CD4-positive, alpha-beta T cell (primary cell): ENCODE data around the gene NKX1-2. TPM values are rescaled to one million over a fixed set of nuclear protein-coding genes. Genes with fewer than 3 reads are reported as not detected.

Experiments used
- ATAC-seq: fragments of 200-7000 bp; cut with Tn5 transposase; one replicate; pipeline ENCODE4 v1.10.0; 2022; ENCODE audit warnings: mild to moderate bottlenecking; ENCODE audit not compliant: poor library complexity
- CTCF ChIA-PET: fragments of 350-600 bp; sonication (Branson Sonifier 250); formaldehyde crosslinking; loops from one replicate; lab custom pipeline; 2021; ENCODE audit warnings: antibody characterized with exemption, inconsistent platforms; lab: Charles Lee
- POLR2A ChIA-PET: fragments of 350-600 bp; sonication (Branson Sonifier 250); formaldehyde crosslinking; loops from one replicate; lab custom pipeline; 2021; ENCODE audit warnings: antibody characterized with exemption, inconsistent platforms; lab: Charles Lee
- DNase-seq, 14 experiments: peaks; one replicate each; pipeline ENCODE4 v3.0.0-alpha.2; 2013 to 2020; ENCODE audit warnings: mixed read lengths in 2 of 14
- H3K27ac ChIP-seq, 2 donors: one replicate each; pipeline versions ENCODE4 v1.5.1 to v1.7.0; 2013; ENCODE audit warnings: low read length in 2 of 2, low read depth in 1 of 2, mild to moderate bottlenecking in 1 of 2
- H3K27me3 ChIP-seq, 2 experiments: 1 replicate in 1 of 2; 2 replicates in 1 of 2; pipeline versions ENCODE4 v1.6.1 to v1.7.0; 2013; ENCODE audit warnings: low read length in 2 of 2, control low read depth in 1 of 2, mild to moderate bottlenecking in 1 of 2, moderate library complexity in 1 of 2; ENCODE audit not compliant: insufficient read depth in 2 of 2, control insufficient read depth in 1 of 2
- H3K36me3 ChIP-seq: one replicate; pipeline ENCODE4 v1.6.1; 2013; ENCODE audit warnings: low read length, control low read depth; ENCODE audit not compliant: insufficient read depth
- H3K4me1 ChIP-seq: one replicate; pipeline ENCODE4 v1.6.1; 2013; ENCODE audit warnings: low read length, control low read depth; ENCODE audit not compliant: insufficient read depth
- H3K4me3 ChIP-seq: one replicate; pipeline ENCODE4 v1.5.1; 2013; ENCODE audit warnings: mild to moderate bottlenecking, low read length, moderate library complexity
- H3K9me3 ChIP-seq, 2 experiments: 1 replicate in 1 of 2; 2 replicates in 1 of 2; pipeline versions ENCODE4 v1.6.1 to v1.7.0; 2013; ENCODE audit warnings: low read length in 2 of 2, mild to moderate bottlenecking in 2 of 2, control low read depth in 1 of 2, moderate library complexity in 1 of 2; ENCODE audit not compliant: control insufficient read depth in 1 of 2, insufficient read depth in 1 of 2
- H3K27ac Mint-ChIP-seq: one replicate; pipeline ENCODE4 v1.8.0; 2020; ENCODE audit warnings: mixed read lengths
- H3K27me3 Mint-ChIP-seq: one replicate; pipeline ENCODE4 v1.8.0; 2021; ENCODE audit warnings: mixed read lengths
- H3K36me3 Mint-ChIP-seq: one replicate; pipeline ENCODE4 v1.8.0; 2021; ENCODE audit warnings: low read depth, mixed read lengths
- H3K4me1 Mint-ChIP-seq: one replicate; pipeline ENCODE4 v1.8.0; 2021; ENCODE audit warnings: low read depth, mixed read lengths
- H3K4me3 Mint-ChIP-seq: one replicate; pipeline ENCODE4 v1.8.0; 2020; ENCODE audit warnings: mild to moderate bottlenecking, mixed read lengths
- H3K9me3 Mint-ChIP-seq: one replicate; pipeline ENCODE4 v1.8.0; 2020; ENCODE audit warnings: mixed read lengths
- intact Hi-C, 2 experiments: fragments of 100-400 bp; cut with DNase I in 1 of 2; cut with micrococcal nuclease in 1 of 2; formaldehyde crosslinking; loops; one replicate each; pipeline versions ENCODE4 v1.15.1 to v1.9.0; 2023 to 2025; cut with DNase I, micrococcal nuclease
- total RNA-seq, 174 experiments: library from RNA in 2 of 174; stranded (reverse) in 2 of 174; gene quantifications; one replicate each; pipeline ENCODE4 v1.2.3 and lab custom pipeline; 2021 to 2026
- TF ChIP-seq, protein P1 (sequence below): fragments of 200-600 bp; IDR thresholded peaks from one replicate; pipeline ENCODE4 v1.8.0; 2022; ENCODE audit warnings: antibody characterized with exemption, mild to moderate bottlenecking

NKX1-2 gene
- total RNA-seq, 2 experiments from 2014 or later, result not detected

DNA sequence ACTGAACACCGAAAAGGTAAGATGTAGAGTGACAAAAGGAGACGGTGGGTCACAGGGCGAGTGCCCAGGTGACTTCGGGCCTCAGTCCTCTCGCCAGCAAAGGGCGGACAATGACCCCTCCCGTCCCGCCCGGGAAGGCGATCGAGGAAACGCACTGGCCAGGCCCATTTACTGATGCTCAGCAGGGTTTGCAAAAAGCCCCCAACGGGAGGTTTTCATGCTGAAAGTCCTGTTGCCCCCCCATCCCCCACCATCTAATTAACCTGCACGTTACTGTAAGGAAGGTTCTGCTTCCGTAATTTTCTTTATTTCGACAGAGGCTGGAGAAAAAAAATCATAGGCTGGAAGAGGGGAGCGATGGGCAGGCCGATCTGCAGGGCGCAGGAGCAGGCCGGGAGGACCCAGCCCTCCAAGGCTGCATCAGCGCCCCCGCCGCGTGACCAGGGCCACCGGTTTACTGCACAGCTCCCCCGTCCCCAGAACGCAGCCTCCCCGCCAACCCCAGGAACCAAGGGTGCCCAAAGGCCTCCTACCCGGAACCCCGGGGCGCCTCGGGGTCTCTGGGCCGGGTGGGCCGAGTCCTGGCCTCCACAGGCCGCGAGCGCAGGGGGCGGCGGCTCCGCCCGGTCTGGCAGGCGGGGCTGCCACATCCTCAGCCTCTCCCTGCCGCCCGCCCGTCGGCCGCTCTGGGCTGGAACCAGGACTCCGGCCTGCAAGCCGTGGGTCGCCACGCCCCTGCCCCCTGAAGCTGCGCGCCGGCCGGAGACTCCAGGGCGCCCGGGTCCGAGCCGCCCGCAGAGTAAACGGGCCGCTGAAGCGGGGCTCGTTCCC, 31.7 kb downstream of the NKX1-2 start:
- peak overlapping the region; percentile 82 for H3K27ac Mint-ChIP-seq
- H3K36me3 Mint-ChIP-seq, result no peaks in the 10 kb centered on the region
- ATAC-seq (peak; percentile 12), DNase-seq (peak; percentile 18 to 67 (median 28))
- no peaks in the 10 kb centered on the region for H3K9me3 Mint-ChIP-seq
- peak overlapping the region in 1 of 2 donors; percentile 23 for H3K27ac ChIP-seq
- H3K4me3 Mint-ChIP-seq, result peak overlapping the region; percentile 85
- peaks cover 0 to 3% of the 10 kb centered on the region in 2 experiments for H3K27me3 ChIP-seq
- no peaks in the 10 kb centered on the region for H3K9me3 ChIP-seq
- peak overlapping the region; percentile 75 for H3K4me3 ChIP-seq
- TF ChIP-seq, protein P1, sequence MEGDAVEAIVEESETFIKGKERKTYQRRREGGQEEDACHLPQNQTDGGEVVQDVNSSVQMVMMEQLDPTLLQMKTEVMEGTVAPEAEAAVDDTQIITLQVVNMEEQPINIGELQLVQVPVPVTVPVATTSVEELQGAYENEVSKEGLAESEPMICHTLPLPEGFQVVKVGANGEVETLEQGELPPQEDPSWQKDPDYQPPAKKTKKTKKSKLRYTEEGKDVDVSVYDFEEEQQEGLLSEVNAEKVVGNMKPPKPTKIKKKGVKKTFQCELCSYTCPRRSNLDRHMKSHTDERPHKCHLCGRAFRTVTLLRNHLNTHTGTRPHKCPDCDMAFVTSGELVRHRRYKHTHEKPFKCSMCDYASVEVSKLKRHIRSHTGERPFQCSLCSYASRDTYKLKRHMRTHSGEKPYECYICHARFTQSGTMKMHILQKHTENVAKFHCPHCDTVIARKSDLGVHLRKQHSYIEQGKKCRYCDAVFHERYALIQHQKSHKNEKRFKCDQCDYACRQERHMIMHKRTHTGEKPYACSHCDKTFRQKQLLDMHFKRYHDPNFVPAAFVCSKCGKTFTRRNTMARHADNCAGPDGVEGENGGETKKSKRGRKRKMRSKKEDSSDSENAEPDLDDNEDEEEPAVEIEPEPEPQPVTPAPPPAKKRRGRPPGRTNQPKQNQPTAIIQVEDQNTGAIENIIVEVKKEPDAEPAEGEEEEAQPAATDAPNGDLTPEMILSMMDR, result no peak
- CTCF ChIA-PET, result interaction anchor here (0.7 to 4.1 kb wide), 8 partner anchors 13 to 424 kb away, joined by 3 to 15 read pairs (median 4); partner anchors contain the start of gene LHPP
- peaks cover 41% of the 10 kb centered on the region for H3K4me1 Mint-ChIP-seq
- intact Hi-C loops, result loop anchor here (5.0 to 10.0 kb wide), 4 partner anchors 324 to 1403 kb away; partner anchors contain the start of gene FAM53B (in 1 of the 2)
- peaks cover 14% of the 10 kb centered on the region for H3K4me1 ChIP-seq
- H3K36me3 ChIP-seq, result no peaks in the 10 kb centered on the region
- H3K27me3 Mint-ChIP-seq, result peaks cover 7% of the 10 kb centered on the region
- POLR2A ChIA-PET, result interaction anchor here (1.1 to 2.8 kb wide), 5 partner anchors 14 to 498 kb away, joined by 3 to 21 read pairs (median 6); partner anchors contain the start of genes ABRAXAS2 and LHPP

DNA sequence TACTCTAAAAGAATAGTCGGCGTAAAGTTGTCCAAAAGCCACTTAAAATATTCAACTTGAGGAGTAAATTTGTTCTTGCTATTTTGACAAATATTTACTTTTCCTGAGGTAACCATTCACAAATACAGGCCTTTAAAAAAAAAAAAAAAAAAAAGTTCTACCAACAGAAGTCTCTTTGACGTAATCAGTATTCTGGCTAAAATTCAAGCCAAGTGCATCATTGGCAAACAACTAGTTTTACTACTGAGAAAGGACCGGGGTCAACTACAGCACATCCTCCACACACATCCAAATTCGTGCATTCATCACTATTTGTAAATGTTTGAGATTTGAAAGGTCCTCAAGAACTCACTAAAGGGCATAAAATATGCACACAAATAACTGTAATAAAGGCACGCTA, 33.1 kb downstream of the NKX1-2 start:
- CTCF ChIA-PET, result interaction anchor here (1.3 to 4.1 kb wide), 2 partner anchors 13 to 28 kb away, joined by 3 to 15 read pairs; no protein-coding TSS in a partner anchor
- Mint-ChIP-seq H3K36me3 (peaks cover 5% of the 10 kb centered on the region), H3K9me3 (no peaks in the 10 kb centered on the region), H3K4me3 (peak overlapping the region; percentile 54), H3K27ac (no peak overlapping the region), H3K27me3 (no peaks in the 10 kb centered on the region), H3K4me1 (peaks cover 41% of the 10 kb centered on the region)
- H3K27me3 ChIP-seq, result no peaks in the 10 kb centered on the region
- no peak overlapping the region for H3K4me3 ChIP-seq
- POLR2A ChIA-PET, result interaction anchor here (1.1 to 2.8 kb wide), 2 partner anchors 45 to 385 kb away, joined by 3 to 21 read pairs; partner anchors contain the start of genes ABRAXAS2 and LHPP
- intact Hi-C loops, result loop anchor here (5.0 to 10.0 kb wide), 4 partner anchors 326 to 1402 kb away; partner anchors contain the start of gene FAM53B (in 1 of the 2)
- ATAC-seq (no peak), DNase-seq (no peak)
- H3K27ac ChIP-seq, result no peak overlapping the region
- TF ChIP-seq, protein P1, result no peak
- H3K9me3 ChIP-seq, result no peaks in the 10 kb centered on the region
- no peaks in the 10 kb centered on the region for H3K36me3 ChIP-seq
- peaks cover 14% of the 10 kb centered on the region for H3K4me1 ChIP-seq

DNA sequence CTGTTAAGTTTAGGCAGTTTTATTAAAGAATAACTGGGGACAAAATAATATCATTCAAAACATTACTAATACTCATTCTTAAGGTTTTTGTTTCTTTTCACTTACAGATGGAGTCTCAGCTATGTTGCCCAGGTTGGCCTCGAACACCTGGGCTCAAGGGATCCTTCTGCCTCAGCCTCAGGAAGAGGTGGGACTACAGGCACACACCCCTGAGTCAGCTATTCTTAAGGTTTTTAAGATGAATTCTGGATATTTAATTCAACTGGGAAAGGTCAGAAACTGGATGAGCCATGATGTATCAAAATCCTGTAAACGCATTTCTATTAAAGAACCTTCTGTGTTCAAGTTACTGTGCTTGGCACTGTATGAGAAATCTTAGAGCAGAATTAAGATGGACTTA, 34.6 kb downstream of the NKX1-2 start:
- H3K36me3 Mint-ChIP-seq, result peaks cover 15% of the 10 kb centered on the region
- no peaks in the 10 kb centered on the region for H3K9me3 Mint-ChIP-seq
- peaks cover 14% of the 10 kb centered on the region for H3K4me1 ChIP-seq
- H3K4me3 ChIP-seq, result no peak overlapping the region
- DNase-seq (no peak), ATAC-seq (no peak)
- no peak overlapping the region for H3K27ac Mint-ChIP-seq
- H3K4me3 Mint-ChIP-seq, result peak overlapping the region; percentile 56
- H3K27me3 ChIP-seq, result no peaks in the 10 kb centered on the region
- H3K36me3 ChIP-seq, result peaks cover 7% of the 10 kb centered on the region
- intact Hi-C loops, result loop anchor here (5.0 to 10.0 kb wide), 4 partner anchors 327 to 1400 kb away; partner anchors contain the start of gene FAM53B (in 1 of the 2)
- H3K27ac ChIP-seq, result no peak overlapping the region
- CTCF ChIA-PET, result interaction anchor here (1.6 kb wide), 1 partner anchor 26 kb away, joined by 8 read pairs; no protein-coding TSS in a partner anchor
- TF ChIP-seq, protein P1, result no peak
- peaks cover 41% of the 10 kb centered on the region for H3K4me1 Mint-ChIP-seq
- H3K27me3 Mint-ChIP-seq, result no peaks in the 10 kb centered on the region
- H3K9me3 ChIP-seq, result no peaks in the 10 kb centered on the region
- POLR2A ChIA-PET, result interaction anchor here (0.7 to 1.1 kb wide), 2 partner anchors 46 to 1409 kb away, joined by 3 to 5 read pairs; partner anchors contain the start of gene LHPP
